HG03280 (cell line): ENCODE results near the gene RNF123.
A peak's percentile ranks its signal among the peaks of the same experiment; 100 is the strongest.

Source experiments
- ATAC-seq: cut with Tn5 transposase; IDR thresholded peaks from one replicate; pipeline ENCODE4 v1.9.1; 2021; ENCODE audit warnings: mild to moderate bottlenecking, moderate library complexity; ENCODE audit not compliant: unreplicated experiment

RNF123 gene

GRCh38 chr3:49689046-49689907 is at the start of gene RNF123, which contains the start of gene MST1:
Gene RNF123, plus strand, starts transcription at chr3:49689557. Its CDS starts 1,609 bp downstream, at chr3:49691166.
Gene MST1, minus strand, starts transcription at chr3:49689474. Its CDS starts 783 bp downstream, at chr3:49688691.
- peak; percentile 66 for ATAC-seq

GRCh38 chr3:49641292-49641691 is 48.1 kb upstream of the RNF123 start:
- no peak for ATAC-seq

- ATAC-seq, result no peak
Measured at GRCh38 chr3:49641921-49642707, 47.2 kb upstream of the RNF123 start.

GRCh38 chr3:49642708-49643145 is 46.6 kb upstream of the RNF123 start:
- ATAC-seq, result no peak

GRCh38 chr3:49644684-49645083 is 44.7 kb upstream of the RNF123 start:
- no peak for ATAC-seq

- ATAC-seq, result no peak
Measured at GRCh38 chr3:49646236-49646635, 43.1 kb upstream of the RNF123 start.

- no peak for ATAC-seq
Measured at GRCh38 chr3:49647741-49648140, 41.6 kb upstream of the RNF123 start.

- no peak for ATAC-seq
Measured at GRCh38 chr3:49648354-49649019, 40.9 kb upstream of the RNF123 start.

GRCh38 chr3:49649576-49649975 is 39.8 kb upstream of the RNF123 start:
- ATAC-seq, result no peak

- ATAC-seq, result no peak
Measured at GRCh38 chr3:49650177-49650576, 39.2 kb upstream of the RNF123 start.

- ATAC-seq, result no peak
Measured at GRCh38 chr3:49650637-49651036, 38.7 kb upstream of the RNF123 start.

GRCh38 chr3:49652218-49652902 is 37.0 kb upstream of the RNF123 start:
- ATAC-seq, result no peak

- no peak for ATAC-seq
Measured at GRCh38 chr3:49652903-49653415, 36.4 kb upstream of the RNF123 start.

GRCh38 chr3:49653621-49654020 is 35.7 kb upstream of the RNF123 start:
- no peak for ATAC-seq

- ATAC-seq, result no peak
Measured at GRCh38 chr3:49654176-49654825, 35.1 kb upstream of the RNF123 start.

- ATAC-seq, result no peak
Measured at GRCh38 chr3:49654955-49655556, 34.3 kb upstream of the RNF123 start.

- ATAC-seq, result no peak
Measured at GRCh38 chr3:49655731-49656285, 33.5 kb upstream of the RNF123 start.

GRCh38 chr3:49656541-49657112 is 32.7 kb upstream of the RNF123 start:
- ATAC-seq, result no peak
